GM04504 (cell line): ENCODE measurements around the gene NEDD8.
"Not testable (repeated sequence)": the region's sequence is repeated elsewhere in the genome, so short reads cannot be mapped to it uniquely, and the experiment has no call there.

Experiments
- DNase-seq: peaks from one replicate; pipeline ENCODE4 v3.0.0-alpha.2; 2012; ENCODE audit warnings: low read depth

Gene NEDD8

GRCh38 chr14:24247422-24247821, 15.3 kb upstream of the NEDD8 start:
- no peak for DNase-seq

GRCh38 chr14:24246765-24247212, 14.6 kb upstream of the NEDD8 start:
- no peak for DNase-seq

- not testable (repeated sequence) for DNase-seq
These were observed 13.2 kb upstream of the NEDD8 start for GRCh38 chr14:24245350-24245749.

- no peak for DNase-seq
These were observed 11.2 kb upstream of the NEDD8 start for GRCh38 chr14:24243336-24243836.

- peak; percentile 87 for DNase-seq
These were observed 9.8 kb upstream of the NEDD8 start for GRCh38 chr14:24241829-24242443.

GRCh38 chr14:24240110-24240918, 8.1 kb upstream of the NEDD8 start:
- DNase-seq, result no peak

- no peak for DNase-seq
These were observed 6.4 kb upstream of the NEDD8 start for GRCh38 chr14:24238527-24239037.

- no peak for DNase-seq
These were observed 6.0 kb upstream of the NEDD8 start for GRCh38 chr14:24238123-24238522.

GRCh38 chr14:24237463-24237955, 5.3 kb upstream of the NEDD8 start:
- DNase-seq, result no peak

GRCh38 chr14:24236689-24237462, 4.7 kb upstream of the NEDD8 start:
- DNase-seq, result no peak

GRCh38 chr14:24235804-24236688, 3.9 kb upstream of the NEDD8 start:
- DNase-seq, result no peak

- DNase-seq, result no peak
These were observed 2.2 kb upstream of the NEDD8 start for GRCh38 chr14:24234095-24235005.

GRCh38 chr14:24233538-24233866, 1.3 kb upstream of the NEDD8 start:
- DNase-seq, result no peak

GRCh38 chr14:24232645-24233537, 724 bp upstream of the NEDD8 start, which contains the start of gene GMPR2:
Gene GMPR2, plus strand, starts transcription at chr14:24232929. Its CDS starts 325 bp downstream, at chr14:24233254.
- no peak for DNase-seq

GRCh38 chr14:24231263-24232120, 675 bp downstream of the NEDD8 start:
- DNase-seq, result no peak

- no peak for DNase-seq
These were observed 3.3 kb downstream of the NEDD8 start for GRCh38 chr14:24228902-24229301.

- DNase-seq, result no peak
These were observed 5.7 kb downstream of the NEDD8 start for GRCh38 chr14:24226473-24226872.

GRCh38 chr14:24224618-24225071, 7.5 kb downstream of the NEDD8 start:
- DNase-seq, result peak; percentile 54
